Thyroid gland (tissue), 4 donors: ENCODE results near the gene ATP6V0C. TPM values are rescaled to one million over a fixed set of nuclear protein-coding genes. Genes with fewer than 3 reads are reported as not detected.

Source experiments
- DNase-seq, 2 donors: peaks; one replicate each; pipeline ENCODE4 v3.0.0-alpha.2; 2019
- H3K27ac ChIP-seq, 3 donors: fragments of 200-600 bp; sonication (generic); 1 replicate in 2 of 3; 2 replicates in 1 of 3; pipeline ENCODE4 v1.5.1; 2016 to 2019; ENCODE audit warnings: mild to moderate bottlenecking in 1 of 3, moderate library complexity in 1 of 3
- H3K27me3 ChIP-seq: fragments of 200-600 bp; sonication (generic); one replicate; pipeline ENCODE4 v1.5.1; 2019
- H3K36me3 ChIP-seq, 2 donors: fragments of 200-600 bp; sonication (generic); one replicate each; pipeline ENCODE4 v1.5.1; 2016 to 2019
- H3K4me1 ChIP-seq, 2 donors: fragments of 200-600 bp; sonication (generic); one replicate each; pipeline ENCODE4 v1.5.1; 2017 to 2019
- H3K4me3 ChIP-seq, 3 donors: fragments of 200-600 bp; sonication (generic); replicated peaks in 1 of 3; 1 replicate in 2 of 3; 2 replicates in 1 of 3; pipeline ENCODE4 v1.5.1; 2016; ENCODE audit warnings: mild to moderate bottlenecking in 1 of 3
- H3K9me3 ChIP-seq: fragments of 200-600 bp; sonication (generic); one replicate; pipeline ENCODE4 v1.5.1; 2017
- CTCF ChIP-seq, 6 experiments: fragments of 200-600 bp in 3 of 6; fragments of 450-650 bp in 3 of 6; sonication (generic) in 3 of 6; IDR thresholded peaks; one replicate each; pipeline ENCODE4 v1.5.1; 2016 to 2019; ENCODE audit warnings: antibody characterized with exemption in 6 of 6, mild to moderate bottlenecking in 2 of 6, inconsistent platforms in 1 of 6, moderate library complexity in 1 of 6
- POLR2A ChIP-seq, 2 donors: fragments of 450-650 bp; IDR thresholded peaks; one replicate each; pipeline ENCODE4 v1.6.1; 2017; ENCODE audit warnings: antibody characterized with exemption in 2 of 2, mild to moderate bottlenecking in 2 of 2, moderate library complexity in 1 of 2
- WGBS, 2 donors: methylation state at CpG; one replicate each; pipeline ENCODE4 v1.1.5; 2017; 5-methylcytosine and 5-hydroxymethylcytosine counted together
- intact Hi-C: fragments of 100-400 bp; cut with DNase I; formaldehyde crosslinking; loops from one replicate; pipeline ENCODE4 v1.15.1; 2023
- total RNA-seq, 4 donors: library from RNA; depleted of rRNA; stranded (reverse); fragments of >200 nt; gene quantifications; one replicate each; pipeline ENCODE4 v1.2.3, GENCODE V29; 2016

ATP6V0C gene
- total RNA-seq, 4 donors from 2014 or later = 33.1 to 62.1 (median 36.3) TPM

- Histone ChIP-seq H3K36me3 (no peaks in the 10 kb centered on the region), H3K27ac (no peak overlapping the region), H3K4me3 (peak overlapping the region; percentile 11 to 44 (median 19)), H3K9me3 (no peaks in the 10 kb centered on the region), H3K4me1 (peaks cover 12 to 42% of the 10 kb centered on the region in 2 donors), H3K27me3 (no peaks in the 10 kb centered on the region)
- WGBS, 2 donors = 3% methylated on average over 4 to 10 of the region's 80 CpGs
- TF ChIP-seq POLR2A (IDR thresholded peaks at IDR 0.05) = peak in 1 of 2 donors; percentile 33
- peak in 3 of 6 experiments; percentile 3 to 12 (median 6) for TF ChIP-seq CTCF (IDR thresholded peaks at IDR 0.05)
- peak; percentile 71 to 72 for DNase-seq
- intact Hi-C loops = no loop called here
These were observed 46.1 kb upstream of the ATP6V0C start for GRCh38 chr16:2467528-2468232.

- Histone ChIP-seq H3K9me3 (no peaks in the 10 kb centered on the region), H3K4me1 (peaks cover 12 to 44% of the 10 kb centered on the region in 2 donors), H3K27ac (no peak overlapping the region), H3K27me3 (no peaks in the 10 kb centered on the region), H3K4me3 (peak overlapping the region in 2 of 3 donors; percentile 19 to 44), H3K36me3 (no peaks in the 10 kb centered on the region)
- intact Hi-C loops = no loop called here
- DNase-seq = peak in 1 of 2 donors; percentile 19
- 3 to 4% methylated on average over 12 to 17 of the region's 38 CpGs for WGBS, 2 donors
- no peak for TF ChIP-seq POLR2A (IDR thresholded peaks at IDR 0.05)
These were observed 45.5 kb upstream of the ATP6V0C start for GRCh38 chr16:2468233-2468724.

- Histone ChIP-seq H3K27ac (no peak overlapping the region), H3K4me3 (no peak overlapping the region), H3K27me3 (no peaks in the 10 kb centered on the region), H3K9me3 (no peaks in the 10 kb centered on the region), H3K36me3 (no peaks in the 10 kb centered on the region), H3K4me1 (peaks cover 12 to 48% of the 10 kb centered on the region in 2 donors)
- peak; percentile 29 to 41 for DNase-seq
- 10 to 21% methylated on average over 4 to 8 of the region's 14 CpGs for WGBS, 2 donors
- intact Hi-C loops = no loop called here
- TF ChIP-seq POLR2A (IDR thresholded peaks at IDR 0.05) = no peak
- no peak for TF ChIP-seq CTCF (IDR thresholded peaks at IDR 0.05)
These were observed 44.9 kb upstream of the ATP6V0C start for GRCh38 chr16:2468725-2469398.

GRCh38 chr16:2469399-2470233, 44.1 kb upstream of the ATP6V0C start:
- DNase-seq = no peak
- no peaks in the 10 kb centered on the region for H3K36me3 ChIP-seq
- TF ChIP-seq CTCF (IDR thresholded peaks at IDR 0.05) = no peak
- TF ChIP-seq POLR2A (IDR thresholded peaks at IDR 0.05) = no peak
- H3K4me1 ChIP-seq = peaks cover 18 to 48% of the 10 kb centered on the region in 2 donors
- no peak overlapping the region for H3K4me3 ChIP-seq
- H3K9me3 ChIP-seq = no peaks in the 10 kb centered on the region
- no peaks in the 10 kb centered on the region for H3K27me3 ChIP-seq
- intact Hi-C loops = no loop called here
- no peak overlapping the region for H3K27ac ChIP-seq
- WGBS, 2 donors = 59 to 61% methylated on average over 15 to 16 of the region's 16 CpGs

- Histone ChIP-seq H3K36me3 (no peaks in the 10 kb centered on the region), H3K4me3 (no peak overlapping the region), H3K27ac (no peak overlapping the region), H3K27me3 (no peaks in the 10 kb centered on the region), H3K9me3 (no peaks in the 10 kb centered on the region), H3K4me1 (peaks cover 19 to 48% of the 10 kb centered on the region in 2 donors)
- intact Hi-C loops = no loop called here
- WGBS, 2 donors = 78 to 90% methylated on average over 7 of the region's 7 CpGs
- no peak for DNase-seq
- TF ChIP-seq CTCF (IDR thresholded peaks at IDR 0.05) = no peak
- no peak for TF ChIP-seq POLR2A (IDR thresholded peaks at IDR 0.05)
These were observed 43.5 kb upstream of the ATP6V0C start for GRCh38 chr16:2470234-2470601.
